LNCaP clone FGC (cell line): Measurements from ENCODE around the gene WTAP.

Experiments
- DNase-seq: peaks from one replicate; pipeline ENCODE4 v3.0.0-alpha.2; 2011; ENCODE audit warnings: low read depth
- H3K4me3 ChIP-seq: 2 replicates; pipeline ENCODE4 v1.5.1; 2011; ENCODE audit warnings: mild to moderate bottlenecking, low read depth, low read length, control low read depth
- TF ChIP-seq, protein P1 (sequence below): IDR thresholded peaks from 2 replicates; pipeline ENCODE4 v1.5.1; 2012; ENCODE audit warnings: mild to moderate bottlenecking; ENCODE audit not compliant: control insufficient read depth, insufficient read depth; ENCODE audit errors: extremely low read depth

Gene WTAP

DNA sequence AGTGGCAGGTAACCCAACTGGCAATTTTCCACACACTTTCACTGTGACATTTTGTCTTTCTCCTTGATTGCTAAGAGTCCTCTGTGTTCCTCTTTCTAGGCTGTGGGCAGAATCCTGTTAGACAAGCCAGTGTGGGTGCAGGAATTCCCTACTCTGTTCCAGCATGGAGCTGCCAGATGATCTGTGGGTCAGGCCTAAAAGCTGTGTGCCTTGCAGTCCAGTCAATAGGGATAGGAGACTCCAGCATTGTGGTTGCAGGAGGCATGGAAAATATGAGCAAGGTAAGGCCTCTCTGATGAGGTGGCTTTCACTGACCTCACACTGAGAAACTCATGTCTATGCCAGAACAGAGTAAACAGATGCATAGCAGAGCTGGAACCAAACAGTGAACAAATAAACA lies 39.6 kb downstream of the WTAP start:
- H3K4me3 ChIP-seq, result no peak overlapping the region
- DNase-seq, result no peak
- TF ChIP-seq, protein P1, sequence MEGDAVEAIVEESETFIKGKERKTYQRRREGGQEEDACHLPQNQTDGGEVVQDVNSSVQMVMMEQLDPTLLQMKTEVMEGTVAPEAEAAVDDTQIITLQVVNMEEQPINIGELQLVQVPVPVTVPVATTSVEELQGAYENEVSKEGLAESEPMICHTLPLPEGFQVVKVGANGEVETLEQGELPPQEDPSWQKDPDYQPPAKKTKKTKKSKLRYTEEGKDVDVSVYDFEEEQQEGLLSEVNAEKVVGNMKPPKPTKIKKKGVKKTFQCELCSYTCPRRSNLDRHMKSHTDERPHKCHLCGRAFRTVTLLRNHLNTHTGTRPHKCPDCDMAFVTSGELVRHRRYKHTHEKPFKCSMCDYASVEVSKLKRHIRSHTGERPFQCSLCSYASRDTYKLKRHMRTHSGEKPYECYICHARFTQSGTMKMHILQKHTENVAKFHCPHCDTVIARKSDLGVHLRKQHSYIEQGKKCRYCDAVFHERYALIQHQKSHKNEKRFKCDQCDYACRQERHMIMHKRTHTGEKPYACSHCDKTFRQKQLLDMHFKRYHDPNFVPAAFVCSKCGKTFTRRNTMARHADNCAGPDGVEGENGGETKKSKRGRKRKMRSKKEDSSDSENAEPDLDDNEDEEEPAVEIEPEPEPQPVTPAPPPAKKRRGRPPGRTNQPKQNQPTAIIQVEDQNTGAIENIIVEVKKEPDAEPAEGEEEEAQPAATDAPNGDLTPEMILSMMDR, result no peak

- no peak for DNase-seq
- TF ChIP-seq, protein P1, result no peak
- H3K4me3 ChIP-seq, result no peak overlapping the region
Measured at GRCh38 chr6:159769470-159769869, 42.2 kb downstream of the WTAP start.

- DNase-seq, result no peak
- TF ChIP-seq, protein P1, result no peak
- no peak overlapping the region for H3K4me3 ChIP-seq
Measured at GRCh38 chr6:159772196-159772595, 44.9 kb downstream of the WTAP start.

GRCh38 chr6:159777240-159777904 lies 50.1 kb downstream of the WTAP start:
- TF ChIP-seq, protein P1, result no peak
- no peak for DNase-seq
- no peak overlapping the region for H3K4me3 ChIP-seq

- no peak overlapping the region for H3K4me3 ChIP-seq
- DNase-seq, result no peak
- TF ChIP-seq, protein P1, result no peak
Measured at GRCh38 chr6:159778131-159778530, 50.8 kb downstream of the WTAP start.

- H3K4me3 ChIP-seq, result no peak overlapping the region
- TF ChIP-seq, protein P1, result no peak
- no peak for DNase-seq
Measured at GRCh38 chr6:159778542-159779103, 51.3 kb downstream of the WTAP start.

GRCh38 chr6:159788276-159788675 lies 61.0 kb downstream of the WTAP start:
- peak overlapping the region; percentile 98 for H3K4me3 ChIP-seq
- TF ChIP-seq, protein P1, result no peak
- DNase-seq, result no peak
